ENCODE measurements around the gene C4B.

C4B gene

DNA sequence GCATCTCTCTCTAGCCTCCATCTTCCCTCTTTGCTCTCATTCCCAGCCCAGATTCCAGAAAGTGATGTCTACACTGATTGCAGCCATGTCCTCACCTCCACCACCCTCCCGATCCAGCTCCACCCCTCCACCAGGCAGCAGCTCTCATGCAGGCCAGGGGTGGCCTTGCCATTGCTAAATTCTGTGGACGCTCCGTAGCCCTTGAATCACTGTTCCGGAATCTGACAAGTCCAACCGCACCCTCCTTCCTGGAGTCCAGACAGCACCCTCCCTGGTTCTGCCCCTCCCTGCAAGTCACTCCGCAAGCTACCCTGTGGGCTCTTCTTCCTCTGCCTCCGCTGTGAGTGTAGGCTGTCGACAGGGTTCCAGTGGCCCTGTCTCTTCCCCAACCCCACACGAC lies 68.3 kb downstream of the C4B start:
- no peak for DNase-seq (ENCODE audit: low spot score)

DNA sequence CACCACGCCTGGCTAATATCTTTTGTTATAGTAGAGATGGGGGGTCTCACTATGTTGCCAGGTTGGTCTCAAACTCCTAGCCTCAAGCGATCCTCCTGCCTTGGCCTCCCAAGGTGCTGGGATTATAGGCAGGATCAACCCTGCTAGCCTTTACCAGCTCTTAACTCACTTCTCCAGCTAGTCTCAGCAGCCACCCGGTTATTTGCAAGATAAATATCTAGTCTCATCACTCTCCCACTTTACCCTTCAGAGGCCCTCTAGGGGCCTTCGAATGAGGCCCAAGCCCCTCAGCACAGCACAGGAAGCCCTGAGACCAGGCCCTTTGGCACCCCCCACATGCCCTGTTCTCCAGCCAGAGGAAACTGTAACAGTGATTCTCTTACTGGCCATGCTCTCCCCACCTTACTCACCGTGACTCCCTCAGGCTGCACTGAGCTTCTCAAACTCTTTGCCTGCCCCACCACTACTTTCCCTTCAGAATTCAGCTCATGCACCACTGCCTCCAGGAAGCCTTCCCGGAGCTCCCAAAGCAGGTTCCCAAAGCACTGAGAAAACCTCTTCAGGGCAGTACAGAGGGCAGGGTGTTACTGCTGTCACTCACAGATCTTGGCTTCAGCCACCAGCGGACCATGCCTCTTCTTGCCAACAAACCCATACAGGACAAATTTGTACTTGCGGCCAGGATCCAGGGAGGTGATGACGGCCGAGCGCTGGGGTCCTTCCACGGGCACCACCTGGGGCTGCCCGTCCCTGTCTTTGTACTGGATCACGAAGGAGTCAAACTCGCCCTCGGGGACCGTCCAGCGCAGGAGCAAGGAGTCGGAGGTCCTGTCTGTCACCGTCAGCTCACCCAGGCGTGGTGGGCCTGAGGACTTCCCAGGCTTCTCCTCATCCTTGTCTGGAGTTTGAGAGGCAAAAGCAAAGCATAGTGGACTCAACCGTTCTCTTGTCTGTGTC lies 69.5 kb downstream of the C4B start:
- no peak for DNase-seq (ENCODE audit: low spot score)

DNA sequence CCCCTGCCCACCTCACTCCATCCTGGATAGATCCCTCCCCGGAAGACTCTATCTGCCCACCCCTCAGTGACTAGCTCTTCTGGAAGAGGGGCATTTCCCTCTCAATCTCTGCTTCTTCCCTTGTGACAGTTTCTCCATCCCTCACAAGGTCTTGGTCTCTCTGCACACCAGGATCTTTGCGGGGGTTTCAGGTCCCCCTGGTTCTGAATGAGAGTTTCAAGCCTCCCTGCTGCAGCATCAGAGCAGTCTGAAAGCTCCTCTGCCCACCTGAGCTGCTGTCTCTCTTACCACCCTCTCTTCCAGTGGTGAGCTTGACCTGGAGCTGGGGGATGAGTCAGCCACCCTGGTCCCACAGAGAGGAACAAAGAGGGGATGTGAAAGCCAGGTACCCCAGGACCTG lies 70.2 kb downstream of the C4B start:
- DNase-seq (ENCODE audit: low spot score): no peak
